Measurements from ENCODE around the gene ORM1.
A peak's percentile ranks its signal among the peaks of the same experiment; 100 is the strongest.

The ORM1 gene

GRCh38 chr9:114338187-114338586, 15.3 kb downstream of the ORM1 start:
- Histone ChIP-seq H4K91ac (ENCODE audit: low read depth, low read length, poor library complexity) (no peak overlapping the region), H3K27ac (replicated peaks; ENCODE audit: low read length) (no peak overlapping the region), H2BK5ac (ENCODE audit: low read length) (no peak overlapping the region), H2AK5ac (ENCODE audit: low read depth, low read length) (no peak overlapping the region), H3K4me2 (ENCODE audit: insufficient read depth, low read length, poor library complexity, severe bottlenecking) (no peak overlapping the region), H3K18ac (ENCODE audit: low read length) (no peak overlapping the region), H3K9me3 (replicated peaks in 1 of 2; ENCODE audit: control insufficient read depth in 2 of 2, insufficient read depth in 1 of 2, low read depth in 1 of 2, low read length in 2 of 2) (no peaks in the 10 kb centered on the region), H4K8ac (ENCODE audit: low read depth, low read length) (no peak overlapping the region), H3K27me3 (ENCODE audit: control insufficient read depth in 3 of 3, insufficient read depth in 3 of 3, low read depth in 1 of 3, low read length in 3 of 3) (no peaks in the 10 kb centered on the region), H2BK120ac (ENCODE audit: low read depth, low read length) (no peak overlapping the region), H3K79me1 (ENCODE audit: low read depth, low read length) (no peaks in the 10 kb centered on the region), H3K36me3 (replicated peaks in 1 of 2; ENCODE audit: control insufficient read depth in 2 of 2, insufficient read depth in 2 of 2, low read length in 2 of 2) (peaks cover 19 to 53% of the 10 kb centered on the region in 2 donors), H3K9ac (ENCODE audit: low read depth, low read length, poor library complexity) (no peak overlapping the region), H3K4ac (ENCODE audit: low read length) (no peak overlapping the region), H3K23ac (ENCODE audit: low read depth, low read length, poor library complexity) (no peak overlapping the region), H2BK15ac (ENCODE audit: low read length) (no peak overlapping the region), H3K4me1 (ENCODE audit: control insufficient read depth in 2 of 2, insufficient read depth in 1 of 2, low read depth in 1 of 2, low read length in 2 of 2) (no peaks in the 10 kb centered on the region), H3K4me3 (ENCODE audit: low read length in 2 of 2) (no peak overlapping the region), H2AFZ (ENCODE audit: low read length) (no peak overlapping the region), H3K14ac (ENCODE audit: low read length) (no peak overlapping the region), H2BK12ac (ENCODE audit: low read length) (peak overlapping the region; percentile 6)
- no peak for DNase-seq (ENCODE audit: low spot score)
- no CpG with 5 or more reads among the region's 2 CpGs for WGBS, 2 donors (ENCODE audit: extremely low coverage in 2 of 2, insufficient read length in 2 of 2, insufficient replicate concordance in 1 of 2)

- Histone ChIP-seq H3K18ac (ENCODE audit: low read length) (no peak overlapping the region), H2BK120ac (ENCODE audit: low read depth, low read length) (no peak overlapping the region), H3K14ac (ENCODE audit: low read length) (no peak overlapping the region), H2AK5ac (ENCODE audit: low read depth, low read length) (no peak overlapping the region), H3K36me3 (replicated peaks in 1 of 2; ENCODE audit: control insufficient read depth in 2 of 2, insufficient read depth in 2 of 2, low read length in 2 of 2) (peaks cover 21 to 64% of the 10 kb centered on the region in 2 donors), H3K27ac (replicated peaks; ENCODE audit: low read length) (no peak overlapping the region), H3K9ac (ENCODE audit: low read depth, low read length, poor library complexity) (no peak overlapping the region), H2AFZ (ENCODE audit: low read length) (no peak overlapping the region), H3K4me2 (ENCODE audit: insufficient read depth, low read length, poor library complexity, severe bottlenecking) (no peak overlapping the region), H3K4me3 (ENCODE audit: low read length in 2 of 2) (no peak overlapping the region), H3K23ac (ENCODE audit: low read depth, low read length, poor library complexity) (no peak overlapping the region), H4K91ac (ENCODE audit: low read depth, low read length, poor library complexity) (no peak overlapping the region), H4K8ac (ENCODE audit: low read depth, low read length) (no peak overlapping the region), H3K9me3 (replicated peaks in 1 of 2; ENCODE audit: control insufficient read depth in 2 of 2, insufficient read depth in 1 of 2, low read depth in 1 of 2, low read length in 2 of 2) (no peaks in the 10 kb centered on the region), H2BK15ac (ENCODE audit: low read length) (no peak overlapping the region), H3K79me1 (ENCODE audit: low read depth, low read length) (no peaks in the 10 kb centered on the region), H3K27me3 (ENCODE audit: control insufficient read depth in 3 of 3, insufficient read depth in 3 of 3, low read depth in 1 of 3, low read length in 3 of 3) (no peaks in the 10 kb centered on the region), H3K4ac (ENCODE audit: low read length) (no peak overlapping the region), H2BK5ac (ENCODE audit: low read length) (no peak overlapping the region), H3K4me1 (ENCODE audit: control insufficient read depth in 2 of 2, insufficient read depth in 1 of 2, low read depth in 1 of 2, low read length in 2 of 2) (no peaks in the 10 kb centered on the region), H2BK12ac (ENCODE audit: low read length) (no peak overlapping the region)
- DNase-seq (ENCODE audit: low spot score): peak; percentile 20
- WGBS, 2 donors (ENCODE audit: extremely low coverage in 2 of 2, insufficient read length in 2 of 2, insufficient replicate concordance in 1 of 2): no CpG with 5 or more reads among the region's 16 CpGs
These were observed 16.4 kb downstream of the ORM1 start for GRCh38 chr9:114339130-114339908.

GRCh38 chr9:114341152-114341830, 18.4 kb downstream of the ORM1 start:
- Histone ChIP-seq H3K79me1 (ENCODE audit: low read depth, low read length) (no peaks in the 10 kb centered on the region), H3K18ac (ENCODE audit: low read length) (no peak overlapping the region), H4K91ac (ENCODE audit: low read depth, low read length, poor library complexity) (no peak overlapping the region), H3K4me1 (ENCODE audit: control insufficient read depth in 2 of 2, insufficient read depth in 1 of 2, low read depth in 1 of 2, low read length in 2 of 2) (no peaks in the 10 kb centered on the region), H4K8ac (ENCODE audit: low read depth, low read length) (no peak overlapping the region), H3K36me3 (replicated peaks in 1 of 2; ENCODE audit: control insufficient read depth in 2 of 2, insufficient read depth in 2 of 2, low read length in 2 of 2) (peaks cover 27 to 70% of the 10 kb centered on the region in 2 donors), H2BK12ac (ENCODE audit: low read length) (no peak overlapping the region), H2BK5ac (ENCODE audit: low read length) (no peak overlapping the region), H2AK5ac (ENCODE audit: low read depth, low read length) (no peak overlapping the region), H2AFZ (ENCODE audit: low read length) (no peak overlapping the region), H3K4me2 (ENCODE audit: insufficient read depth, low read length, poor library complexity, severe bottlenecking) (no peak overlapping the region), H2BK120ac (ENCODE audit: low read depth, low read length) (no peak overlapping the region), H3K27ac (replicated peaks; ENCODE audit: low read length) (no peak overlapping the region), H3K23ac (ENCODE audit: low read depth, low read length, poor library complexity) (no peak overlapping the region), H2BK15ac (ENCODE audit: low read length) (no peak overlapping the region), H3K4ac (ENCODE audit: low read length) (no peak overlapping the region), H3K9me3 (replicated peaks in 1 of 2; ENCODE audit: control insufficient read depth in 2 of 2, insufficient read depth in 1 of 2, low read depth in 1 of 2, low read length in 2 of 2) (no peaks in the 10 kb centered on the region), H3K27me3 (ENCODE audit: control insufficient read depth in 3 of 3, insufficient read depth in 3 of 3, low read depth in 1 of 3, low read length in 3 of 3) (no peaks in the 10 kb centered on the region), H3K4me3 (ENCODE audit: low read length in 2 of 2) (no peak overlapping the region), H3K14ac (ENCODE audit: low read length) (no peak overlapping the region), H3K9ac (ENCODE audit: low read depth, low read length, poor library complexity) (no peak overlapping the region)
- no peak for DNase-seq (ENCODE audit: low spot score)
- WGBS, 2 donors (ENCODE audit: extremely low coverage in 2 of 2, insufficient read length in 2 of 2, insufficient replicate concordance in 1 of 2): no CpG with 5 or more reads among the region's 12 CpGs

- H3K23ac ChIP-seq (ENCODE audit: low read depth, low read length, poor library complexity): no peak overlapping the region
- H2BK120ac ChIP-seq (ENCODE audit: low read depth, low read length): no peak overlapping the region
- no peak overlapping the region for H4K8ac ChIP-seq (ENCODE audit: low read depth, low read length)
- H3K4me1 ChIP-seq (ENCODE audit: control insufficient read depth in 2 of 2, insufficient read depth in 1 of 2, low read depth in 1 of 2, low read length in 2 of 2): no peaks in the 10 kb centered on the region
- H3K14ac ChIP-seq (ENCODE audit: low read length): no peak overlapping the region
- no peak overlapping the region for H3K4me3 ChIP-seq (ENCODE audit: low read length in 2 of 2)
- no peaks in the 10 kb centered on the region for H3K9me3 ChIP-seq (replicated peaks in 1 of 2; ENCODE audit: control insufficient read depth in 2 of 2, insufficient read depth in 1 of 2, low read depth in 1 of 2, low read length in 2 of 2)
- H2BK15ac ChIP-seq (ENCODE audit: low read length): no peak overlapping the region
- H3K18ac ChIP-seq (ENCODE audit: low read length): no peak overlapping the region
- H2BK12ac ChIP-seq (ENCODE audit: low read length): no peak overlapping the region
- WGBS, 2 donors (ENCODE audit: extremely low coverage in 2 of 2, insufficient read length in 2 of 2, insufficient replicate concordance in 1 of 2): no CpG with 5 or more reads among the region's 4 CpGs
- no peak overlapping the region for H3K27ac ChIP-seq (replicated peaks; ENCODE audit: low read length)
- no peaks in the 10 kb centered on the region for H3K79me1 ChIP-seq (ENCODE audit: low read depth, low read length)
- H3K27me3 ChIP-seq (ENCODE audit: control insufficient read depth in 3 of 3, insufficient read depth in 3 of 3, low read depth in 1 of 3, low read length in 3 of 3): no peaks in the 10 kb centered on the region
- no peak overlapping the region for H3K9ac ChIP-seq (ENCODE audit: low read depth, low read length, poor library complexity)
- H4K91ac ChIP-seq (ENCODE audit: low read depth, low read length, poor library complexity): no peak overlapping the region
- DNase-seq (ENCODE audit: low spot score): no peak
- H3K4me2 ChIP-seq (ENCODE audit: insufficient read depth, low read length, poor library complexity, severe bottlenecking): no peak overlapping the region
- H2AFZ ChIP-seq (ENCODE audit: low read length): no peak overlapping the region
- H2BK5ac ChIP-seq (ENCODE audit: low read length): no peak overlapping the region
- H2AK5ac ChIP-seq (ENCODE audit: low read depth, low read length): no peak overlapping the region
- H3K4ac ChIP-seq (ENCODE audit: low read length): no peak overlapping the region
- H3K36me3 ChIP-seq (replicated peaks in 1 of 2; ENCODE audit: control insufficient read depth in 2 of 2, insufficient read depth in 2 of 2, low read length in 2 of 2): peaks cover 30 to 75% of the 10 kb centered on the region in 2 donors
These were observed 19.1 kb downstream of the ORM1 start for GRCh38 chr9:114341991-114342390.
